ENCODE measurements around the gene HOXD10.

The HOXD10 gene

DNA sequence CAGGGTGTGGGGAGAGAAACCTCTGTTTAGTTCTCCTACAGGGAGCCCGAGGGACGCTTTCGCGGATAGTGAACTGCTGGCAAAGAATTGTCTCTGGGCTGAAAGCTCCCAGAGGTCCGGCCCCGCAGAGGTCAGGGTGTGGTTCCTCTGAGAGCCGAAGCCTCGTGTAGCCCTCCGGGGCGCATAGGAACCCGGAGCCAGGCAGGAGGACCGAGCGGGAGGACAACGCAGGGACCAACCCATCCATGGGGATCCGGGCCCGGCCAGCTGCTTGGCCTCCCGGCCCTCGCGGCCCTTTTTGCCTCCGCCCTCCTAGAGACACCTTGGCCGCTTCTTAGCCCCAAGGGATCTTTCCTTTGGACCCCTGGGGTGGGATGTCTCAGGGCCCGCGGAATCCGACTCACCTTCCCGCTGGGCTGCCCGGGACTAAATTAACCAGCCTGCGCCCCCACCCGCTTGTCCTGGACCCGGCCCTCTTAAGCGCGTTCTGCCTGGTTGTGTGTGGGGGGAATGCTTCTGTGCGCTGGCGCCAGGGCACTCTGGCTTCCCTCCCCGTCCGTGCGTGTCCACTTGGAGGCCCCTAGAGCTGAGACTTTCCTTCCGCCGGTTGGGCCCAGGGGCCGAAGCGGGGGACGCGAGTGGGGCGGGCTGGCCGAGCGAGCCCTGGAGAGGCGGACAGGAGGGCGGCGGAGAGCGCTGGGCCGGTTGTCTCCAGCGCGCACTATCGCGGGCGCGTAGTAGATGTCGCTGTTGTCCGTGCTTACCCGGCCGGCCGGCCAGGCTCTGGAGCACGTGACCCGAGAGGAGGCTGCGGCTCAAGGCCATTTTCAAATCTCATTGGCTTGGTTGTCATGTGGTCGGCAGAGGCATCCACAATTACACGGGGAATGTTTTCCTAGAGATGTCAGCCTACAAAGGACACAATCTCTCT is at the start of gene HOXD10:
HOXD10 (plus strand) TSS at position 896 of the 931 bp plus-strand sequence. CDS start 56 bp downstream, outside the sequence.
- no peak for DNase-seq

DNA sequence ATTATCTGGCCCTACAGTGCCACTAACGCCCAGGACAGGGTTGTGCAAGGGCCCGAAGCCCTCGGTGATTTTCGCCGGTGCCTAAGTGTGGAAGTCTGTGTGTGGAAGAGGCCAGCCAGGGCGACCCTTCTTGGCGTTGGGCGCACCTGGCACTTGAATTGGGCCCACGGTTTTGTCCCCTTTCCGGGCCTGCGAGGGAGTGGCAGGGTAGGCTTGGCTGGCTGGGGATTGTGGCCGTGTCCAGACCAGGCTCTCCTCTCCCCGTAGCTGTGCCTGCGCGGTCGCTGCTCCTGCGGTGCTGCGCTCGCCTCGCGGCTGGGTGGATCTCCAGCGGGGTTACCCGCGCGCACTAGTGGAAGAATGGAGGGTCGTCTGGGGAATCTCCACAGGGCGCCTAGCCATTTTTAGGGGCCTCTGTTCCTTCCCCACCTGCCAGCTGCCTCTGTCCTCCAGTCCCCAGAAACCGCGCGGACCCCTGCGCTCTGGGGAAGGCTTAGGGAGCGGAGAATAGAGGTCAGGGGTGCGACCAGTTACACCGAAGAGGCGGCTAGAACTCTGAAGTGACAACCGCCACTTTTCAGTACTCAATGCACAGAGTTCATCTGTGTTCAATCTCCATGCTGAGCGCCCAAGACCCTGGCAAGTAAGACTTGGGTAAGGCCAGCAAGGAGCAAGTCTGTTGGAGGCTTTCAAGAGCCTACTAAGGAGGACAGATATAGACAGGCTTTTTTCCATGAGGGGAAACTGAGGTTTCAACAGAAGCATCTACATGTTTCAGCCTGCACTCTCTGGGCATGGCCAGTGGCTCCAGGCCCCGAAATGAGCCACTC is 48.8 kb upstream of the HOXD10 start:
- DNase-seq, result no peak

DNA sequence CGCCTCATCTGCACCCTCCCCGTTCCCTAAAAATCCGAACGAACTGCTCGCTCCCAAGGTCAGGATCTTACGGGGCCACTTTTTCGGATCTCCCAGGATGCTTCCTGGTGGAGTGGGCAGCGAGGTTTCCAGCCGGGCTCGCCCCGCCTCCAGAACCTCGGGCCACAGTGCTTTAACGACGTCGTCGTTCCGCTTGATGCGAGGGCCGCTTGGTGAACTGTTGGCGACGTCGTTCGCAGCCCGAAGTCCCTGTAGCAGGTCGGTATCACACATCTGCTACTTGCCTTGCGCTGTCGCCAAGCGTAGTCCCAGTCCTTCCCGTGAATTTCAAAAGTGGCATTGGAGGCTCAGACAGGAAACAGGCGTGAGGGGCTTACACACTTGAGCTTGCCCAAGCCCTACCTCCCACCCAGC is 48.2 kb upstream of the HOXD10 start:
- DNase-seq, result no peak

DNA sequence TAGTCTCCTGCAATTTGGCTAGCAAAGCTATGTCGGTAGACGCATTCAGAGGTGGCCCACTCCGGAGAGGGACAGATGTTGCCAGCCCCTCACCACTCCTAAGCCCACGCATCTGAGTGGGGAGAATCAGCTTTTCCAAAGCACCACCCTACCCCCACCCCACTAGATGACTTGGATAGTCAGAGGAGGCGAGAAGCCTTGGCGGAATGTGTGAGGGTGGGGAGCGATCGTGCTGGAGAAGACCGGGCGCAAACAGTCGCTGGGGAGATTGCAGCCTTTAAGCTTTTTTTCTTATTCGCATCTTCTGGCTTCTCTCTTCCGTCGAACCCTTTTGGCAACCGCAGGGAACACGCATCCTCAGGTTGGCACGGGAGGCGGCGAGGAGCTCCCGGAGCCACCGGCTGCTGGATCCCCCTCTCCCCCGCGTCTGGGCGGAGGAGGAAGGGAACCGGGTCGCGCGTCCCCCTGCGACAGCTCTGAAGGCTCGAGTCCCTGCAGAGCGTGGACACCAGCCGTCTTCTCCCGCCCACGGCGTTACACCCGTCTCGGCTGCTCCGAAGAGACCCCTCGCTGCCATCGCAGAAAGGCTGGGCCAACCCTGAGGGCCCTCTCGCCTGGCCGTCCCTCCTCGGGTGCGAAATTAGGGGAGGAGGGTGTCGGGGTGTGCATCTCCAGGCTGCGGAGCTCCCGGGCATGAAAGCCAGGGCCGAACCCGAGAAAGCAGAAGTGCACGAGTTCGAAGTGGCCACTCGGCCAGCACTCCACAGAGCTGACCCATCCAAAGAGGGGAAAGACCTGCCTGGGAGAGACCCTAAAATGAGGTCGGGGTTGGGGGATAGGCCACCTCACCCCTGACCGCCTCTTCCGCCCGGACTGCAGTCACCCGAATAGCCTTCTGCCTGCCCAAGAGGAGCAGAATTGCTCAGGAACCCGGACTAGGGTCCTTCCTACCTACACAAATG is 45.0 kb upstream of the HOXD10 start:
- DNase-seq, result no peak

DNA sequence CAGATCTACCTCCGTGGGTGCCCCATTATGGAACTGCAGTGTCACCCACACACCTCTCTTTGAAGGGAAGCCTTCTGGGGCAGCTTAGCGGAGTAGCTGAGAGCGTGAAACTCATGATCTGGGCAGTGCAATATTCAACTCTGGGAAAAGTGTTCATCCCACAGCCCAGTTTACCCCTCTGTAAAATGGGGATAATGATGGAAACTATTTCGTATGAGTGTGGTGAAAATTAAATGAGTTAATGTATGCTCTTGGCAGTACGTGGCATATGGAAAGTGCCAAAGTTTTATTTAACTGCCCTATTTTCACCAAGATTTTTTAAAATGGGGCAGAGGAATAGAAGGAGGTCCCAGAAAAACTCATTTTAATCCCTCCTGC is 44.3 kb upstream of the HOXD10 start:
- no peak for DNase-seq

DNA sequence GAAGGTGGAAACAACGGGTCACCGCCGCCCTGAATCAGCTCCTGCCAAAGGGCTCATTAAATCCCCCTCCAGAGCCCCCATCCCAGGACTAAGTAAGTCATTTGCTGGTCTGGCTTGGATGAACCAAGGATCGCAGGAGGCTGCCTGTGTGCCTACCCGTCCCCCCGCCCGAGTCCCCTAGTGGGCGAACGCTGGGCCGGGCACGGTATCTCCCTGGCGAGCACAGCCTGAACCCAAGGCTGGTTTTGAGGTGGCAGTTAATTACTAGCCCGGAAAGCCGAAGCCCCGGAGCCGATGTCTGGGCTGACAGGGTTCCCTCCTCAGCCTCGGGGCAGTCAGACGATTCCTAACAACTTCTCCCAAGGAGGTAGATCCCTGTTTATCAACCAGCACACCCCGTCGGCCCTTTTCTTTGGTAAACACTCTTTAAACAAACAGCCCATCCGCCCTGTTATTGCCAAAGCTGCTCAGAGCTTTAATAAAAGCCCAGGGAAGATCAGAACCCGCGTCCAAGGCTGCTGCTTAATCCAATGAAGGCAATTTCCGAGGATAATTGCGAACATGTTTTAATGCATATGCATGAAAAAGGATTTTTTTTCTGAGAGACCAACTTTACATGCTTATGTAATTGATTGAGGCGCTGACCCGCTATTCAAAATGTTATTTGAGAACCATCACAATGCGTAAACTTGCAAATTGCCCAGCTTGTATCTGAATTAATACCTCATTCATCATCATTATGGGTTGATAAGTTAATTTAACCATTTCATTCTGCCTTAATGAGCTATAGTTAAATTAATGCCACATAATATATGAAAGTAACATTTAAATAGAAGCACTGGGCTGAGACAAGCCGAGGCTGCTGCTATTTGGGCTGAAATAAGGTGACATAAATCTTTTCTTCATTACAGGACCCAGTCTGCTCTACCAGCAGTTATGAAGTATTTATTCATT is 43.4 kb upstream of the HOXD10 start:
- no peak for DNase-seq

DNA sequence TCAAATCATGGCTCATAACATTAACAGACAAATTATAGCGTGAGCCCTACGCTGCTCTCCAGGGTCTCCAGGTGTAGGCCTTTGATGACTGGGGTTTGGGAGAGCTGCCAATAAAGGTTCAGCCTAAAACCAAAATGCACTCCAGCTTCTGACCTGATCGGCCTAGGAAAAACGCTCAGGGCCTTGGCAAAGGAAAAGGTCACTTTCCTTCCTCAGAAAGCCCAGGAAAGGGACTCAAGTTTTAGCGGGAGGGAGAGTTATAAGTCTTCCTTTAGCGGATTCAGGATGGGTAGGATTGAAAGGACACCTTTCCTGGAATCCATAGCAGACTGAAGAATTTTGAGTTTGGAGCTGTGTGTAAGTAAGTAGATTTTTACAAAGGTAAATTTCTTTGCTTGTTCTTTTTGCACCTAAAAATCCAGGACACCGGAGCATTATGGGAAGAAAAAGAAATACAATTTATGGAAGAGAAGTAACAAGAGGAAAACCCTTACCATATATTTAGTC is 41.6 kb upstream of the HOXD10 start:
- no peak for DNase-seq

DNA sequence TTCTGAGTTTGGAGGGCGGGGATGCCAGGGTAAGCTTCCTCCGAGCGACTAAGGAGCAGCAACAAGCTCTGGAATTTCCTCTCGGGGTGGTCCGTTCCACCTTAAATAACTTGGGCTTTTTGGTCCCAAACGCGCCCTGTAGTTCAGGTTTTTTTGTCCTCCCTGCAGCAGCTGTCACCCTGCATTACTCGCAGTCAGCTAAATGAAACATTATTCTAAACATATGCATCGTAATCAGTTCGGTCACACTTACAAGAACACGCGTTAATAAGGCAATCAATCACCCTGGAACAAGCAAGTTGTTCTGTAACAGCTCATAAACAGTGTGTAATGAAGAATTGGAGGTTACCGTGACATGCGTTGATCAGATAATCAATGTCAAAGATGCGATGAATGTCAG is 41.1 kb upstream of the HOXD10 start:
- no peak for DNase-seq

DNA sequence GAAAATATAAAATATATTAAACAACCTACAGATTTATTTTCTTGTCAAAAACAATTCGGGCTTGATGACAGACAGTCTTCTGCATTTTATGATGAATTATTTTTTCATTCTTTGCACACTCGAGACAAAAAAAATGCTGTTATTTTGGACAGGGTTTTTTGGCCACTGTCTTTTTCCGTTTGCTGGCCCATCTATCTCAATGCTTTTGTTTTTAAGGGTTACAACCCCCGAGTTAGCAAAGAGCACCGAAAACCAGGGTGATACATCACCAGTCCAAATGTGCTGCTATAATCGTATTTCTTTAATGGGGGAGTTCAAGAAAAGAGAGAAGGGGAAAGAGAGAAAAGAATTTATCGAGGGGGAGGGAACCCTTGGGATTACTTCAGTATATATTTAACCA is 40.5 kb upstream of the HOXD10 start:
- no peak for DNase-seq

DNA sequence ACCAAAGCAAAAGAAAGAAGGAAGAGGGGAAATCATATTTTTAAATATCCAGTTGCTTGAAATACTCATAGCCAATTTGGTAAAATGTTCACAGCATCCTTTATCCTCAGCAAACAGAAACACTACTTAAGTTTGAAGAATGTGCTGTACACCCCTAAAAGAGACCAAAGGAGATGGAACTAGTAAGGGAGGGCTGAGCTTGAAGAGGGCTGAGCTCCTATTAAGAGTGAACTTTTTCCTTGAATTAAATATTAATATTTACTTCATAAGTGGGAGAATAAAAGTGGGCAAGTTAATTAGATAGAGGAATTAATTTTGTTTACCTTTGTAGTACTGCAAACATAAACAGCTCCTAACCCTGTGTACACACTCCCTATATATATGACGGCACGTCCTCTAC is 39.8 kb upstream of the HOXD10 start:
- no peak for DNase-seq

DNA sequence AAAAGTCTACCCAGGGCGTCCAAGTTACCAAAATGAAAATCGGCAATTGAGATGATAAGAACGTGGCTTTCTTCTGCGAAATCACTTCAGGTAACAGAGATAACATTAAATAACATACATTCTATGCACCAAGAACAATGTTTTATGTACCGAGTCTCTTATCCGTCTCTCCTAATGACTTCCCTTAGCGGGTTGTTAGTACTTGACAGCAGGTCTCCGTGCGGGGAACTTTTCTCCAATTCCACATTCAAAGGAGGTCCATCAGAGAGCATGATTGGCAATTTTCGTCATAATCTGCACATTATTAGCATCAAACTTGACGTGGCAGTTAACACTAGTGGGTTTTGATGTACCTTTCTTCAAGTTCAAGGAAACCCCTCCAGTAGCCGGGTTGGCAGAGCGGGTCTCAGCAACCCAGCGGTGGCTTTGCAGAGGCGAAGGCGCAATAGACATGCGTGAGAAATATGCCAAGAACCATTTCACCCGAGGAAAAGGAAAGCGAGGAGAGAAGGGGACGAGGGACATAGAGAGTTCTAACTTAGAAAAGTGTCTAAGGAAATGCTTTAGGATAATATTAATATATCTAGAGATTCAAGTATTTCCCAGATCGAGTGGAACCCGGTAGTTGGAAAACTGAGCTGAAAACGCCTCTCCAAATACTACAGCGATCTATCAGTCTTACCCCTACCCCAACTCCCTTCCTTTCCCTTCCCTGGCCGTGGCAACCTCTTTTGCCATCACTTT is 37.9 kb upstream of the HOXD10 start:
- no peak for DNase-seq

DNA sequence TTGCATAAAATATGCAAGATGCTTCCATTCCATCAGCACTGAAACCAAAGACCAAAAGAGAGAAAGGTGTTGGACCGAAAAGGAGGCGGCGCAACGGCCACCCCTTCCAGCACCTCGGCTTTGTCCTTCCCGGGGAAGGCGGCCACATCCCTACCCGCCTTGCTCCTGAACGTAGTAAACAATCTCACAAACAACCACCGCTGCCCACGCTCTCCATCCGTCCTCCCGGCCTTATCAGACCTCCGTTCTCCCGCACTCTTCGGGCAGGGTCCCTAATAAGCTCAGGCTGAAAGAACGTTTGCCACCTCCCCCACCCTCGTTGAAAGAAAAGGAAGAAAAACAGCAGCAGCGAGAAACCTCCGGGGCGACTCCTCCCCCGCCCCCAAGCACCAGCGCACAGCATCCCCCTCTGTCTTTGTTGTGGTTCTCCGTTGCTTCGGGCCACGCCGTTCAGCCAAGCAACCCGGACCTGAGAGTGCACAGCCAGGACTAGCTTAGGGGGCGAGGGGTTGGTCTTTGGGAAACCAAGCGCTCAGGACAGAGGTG is 37.2 kb upstream of the HOXD10 start:
- no peak for DNase-seq

DNA sequence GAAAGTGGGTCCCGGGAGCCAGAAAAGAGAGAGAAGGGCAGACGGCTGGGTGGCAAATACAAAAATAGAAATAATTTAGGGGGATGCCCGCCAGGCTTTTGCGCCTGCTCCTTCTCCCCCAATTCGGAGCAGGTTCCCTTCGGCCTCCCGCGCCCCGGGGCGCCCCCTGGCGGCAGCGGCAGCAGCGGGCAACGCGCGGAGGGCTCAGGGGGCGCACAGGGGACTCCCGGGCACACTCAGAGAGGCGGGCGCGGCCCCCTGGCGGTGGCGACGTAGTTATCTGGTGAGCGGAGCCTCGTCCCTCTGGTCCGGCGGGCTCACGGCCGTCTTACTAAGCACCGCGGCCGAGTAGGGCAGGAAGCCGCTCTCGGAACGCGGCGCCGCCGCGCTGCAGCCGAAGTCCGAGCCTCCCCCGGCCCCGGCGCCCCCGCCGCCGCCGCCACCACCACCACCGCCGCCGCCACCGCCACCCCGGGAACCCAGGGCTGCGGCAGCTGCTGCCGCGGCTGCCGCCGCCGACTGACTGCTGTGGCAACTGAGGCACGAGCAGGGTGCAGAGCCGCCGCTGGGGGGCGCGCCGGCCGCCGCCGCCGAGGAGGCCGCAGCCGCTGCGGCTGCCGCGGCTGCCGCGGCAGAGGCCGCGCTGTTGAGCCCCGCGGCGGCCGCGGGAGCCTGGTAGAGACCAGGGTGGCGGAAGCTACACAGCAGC is 36.6 kb upstream of the HOXD10 start:
- DNase-seq, result no peak

DNA sequence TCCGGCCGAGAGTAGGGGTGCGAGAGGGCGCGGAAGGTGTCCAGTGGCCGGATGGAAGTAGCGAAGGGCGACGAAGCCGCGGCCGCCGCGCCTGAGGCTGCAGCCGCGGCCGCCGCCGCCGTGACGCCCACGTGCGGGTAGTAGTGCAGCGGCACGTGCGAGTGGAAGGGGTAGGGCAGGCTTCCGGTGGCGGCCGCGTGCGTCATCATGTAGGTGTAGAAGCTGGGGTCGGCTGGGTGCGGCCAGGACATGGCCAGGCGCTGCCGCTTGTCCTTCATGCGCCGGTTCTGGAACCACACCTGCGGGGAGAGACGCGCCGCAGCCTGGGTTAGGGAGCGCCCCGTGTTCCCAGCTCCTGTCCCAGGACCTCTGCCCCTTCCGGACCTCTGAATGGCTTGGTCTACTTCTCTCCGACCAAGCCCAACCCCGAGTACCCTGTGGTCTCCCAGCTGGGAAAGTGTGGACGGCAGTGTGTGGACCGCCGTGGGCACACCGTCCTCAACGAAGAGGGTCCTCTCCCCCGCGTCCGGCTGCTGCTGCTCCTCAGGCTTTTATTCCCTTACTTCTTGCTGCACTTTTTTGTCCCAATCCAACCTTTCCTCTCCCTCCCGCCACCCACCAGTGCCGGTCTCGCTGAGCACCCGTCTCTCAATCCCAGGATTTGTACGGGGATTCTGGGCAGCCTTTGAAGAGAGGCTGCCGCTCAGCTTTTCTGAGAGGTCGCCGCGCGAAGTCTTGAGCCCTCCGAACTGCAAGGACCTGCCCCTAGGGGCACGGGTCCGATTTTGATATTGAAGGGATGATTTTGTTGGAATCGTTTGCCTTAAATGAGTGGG is 35.8 kb upstream of the HOXD10 start:
- no peak for DNase-seq

DNA sequence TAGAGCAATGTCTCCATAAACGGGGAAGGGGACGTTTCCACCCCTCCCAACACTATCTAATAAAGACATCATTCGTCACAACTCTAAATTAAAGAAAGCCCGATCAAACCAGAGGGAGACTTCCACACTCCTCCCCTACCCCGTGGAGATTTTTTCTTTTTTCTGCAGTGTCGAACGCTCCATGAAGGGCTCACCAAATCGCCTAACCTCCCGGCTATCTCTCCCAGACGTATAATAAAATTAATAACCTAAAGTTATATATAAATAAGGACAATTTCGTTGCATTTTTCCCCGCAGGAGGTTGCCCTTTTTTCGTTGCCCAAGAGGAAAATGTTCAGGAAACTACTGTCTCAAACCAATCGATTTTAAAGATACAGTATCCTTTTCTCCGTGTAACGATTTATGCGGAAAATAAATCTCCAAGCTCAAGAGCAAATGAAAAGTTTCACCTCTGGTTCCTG is 35.2 kb upstream of the HOXD10 start:
- no peak for DNase-seq

DNA sequence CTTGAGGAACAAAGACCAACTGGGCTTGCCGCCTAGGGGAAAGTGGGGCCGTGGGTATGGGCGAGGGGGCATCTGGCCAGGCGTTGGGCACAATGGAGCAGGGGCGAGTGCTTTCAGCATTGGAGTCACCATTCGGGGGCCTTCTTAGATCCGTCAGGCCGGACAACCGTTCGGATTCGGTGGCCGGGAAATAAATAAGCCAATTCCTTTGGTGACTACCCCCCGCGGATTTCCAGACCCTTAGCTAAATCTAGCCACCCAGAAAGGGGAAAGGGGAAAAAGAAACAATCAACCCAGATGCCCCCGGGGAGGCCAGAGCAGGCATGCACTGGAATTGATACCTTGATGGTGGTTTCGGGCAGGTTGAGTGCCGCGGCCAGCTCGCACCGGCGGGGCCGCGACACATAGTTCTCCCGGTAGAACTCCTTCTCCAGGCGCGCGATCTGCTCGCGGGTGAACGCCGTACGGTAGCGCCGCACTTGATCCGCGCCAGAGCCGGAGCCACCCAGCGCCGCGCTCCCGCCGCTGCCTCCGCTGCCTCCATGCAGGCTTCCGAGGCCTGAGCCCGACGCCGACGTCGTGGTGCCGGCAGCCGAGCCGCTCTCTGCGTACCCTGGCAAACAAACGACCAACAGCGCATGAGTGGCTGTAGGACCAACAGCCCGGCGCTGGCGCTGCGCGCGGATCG is 34.6 kb upstream of the HOXD10 start:
- DNase-seq, result no peak

DNA sequence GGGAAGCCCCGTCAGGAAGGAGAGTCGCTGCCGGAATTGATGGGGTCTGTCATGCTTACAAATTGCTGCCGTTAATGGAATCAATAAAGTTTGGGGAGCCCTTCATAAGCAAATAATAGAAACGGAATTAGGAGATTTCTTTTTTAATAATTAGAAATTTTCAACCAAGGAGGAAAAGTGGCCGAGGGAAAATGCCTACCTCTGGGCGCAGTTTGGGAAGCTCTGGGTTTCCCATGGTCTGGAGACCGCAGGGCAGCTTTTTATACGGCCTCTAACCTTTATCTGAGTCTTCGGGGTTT is 34.1 kb upstream of the HOXD10 start:
- DNase-seq, result no peak
